ENCODE measurements around the gene TINCR.

The TINCR gene

DNA sequence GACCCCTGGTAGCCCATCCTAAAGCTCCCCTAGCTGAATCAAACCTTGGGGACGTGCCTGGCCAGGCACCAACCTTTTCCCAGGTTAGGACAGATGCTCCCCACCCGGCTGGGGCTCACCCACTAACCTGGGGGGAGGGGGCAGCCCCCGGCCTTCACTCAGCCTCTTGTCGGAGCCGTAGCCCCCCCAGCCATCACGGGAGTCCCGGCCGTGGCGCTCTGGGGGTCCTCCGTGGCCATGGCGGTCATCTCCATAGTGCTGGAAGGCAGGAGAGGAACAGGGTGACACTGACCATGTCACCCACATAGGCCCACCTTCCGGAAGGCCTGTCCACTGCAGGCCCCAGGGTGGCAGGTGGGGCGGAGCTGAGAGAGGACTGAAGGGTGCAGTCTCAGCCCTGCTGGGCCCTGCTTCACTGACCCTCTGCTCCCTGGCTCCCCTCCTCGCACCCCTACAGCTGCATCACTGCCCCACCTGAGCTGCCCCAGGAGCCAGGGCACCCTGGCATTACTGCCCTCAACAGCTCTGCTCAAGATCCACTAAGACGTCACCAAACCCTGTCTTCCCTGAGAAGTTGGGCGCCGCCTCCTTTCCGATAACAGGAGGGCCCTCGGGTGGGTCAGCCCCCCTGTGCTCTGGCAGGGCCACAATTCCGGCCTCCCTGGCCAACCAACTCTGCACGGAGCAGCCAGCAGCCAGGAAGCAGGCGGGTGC, 22.6 kb upstream of the TINCR start:
- DNase-seq (ENCODE audit: low read depth, low spot score), result no peak
- H3K27ac ChIP-seq, result no peak overlapping the region

GRCh38 chr19:5588906-5589676, 21.3 kb upstream of the TINCR start:
- no peak for DNase-seq (ENCODE audit: low read depth, low spot score)
- H3K27ac ChIP-seq, result no peak overlapping the region

DNA sequence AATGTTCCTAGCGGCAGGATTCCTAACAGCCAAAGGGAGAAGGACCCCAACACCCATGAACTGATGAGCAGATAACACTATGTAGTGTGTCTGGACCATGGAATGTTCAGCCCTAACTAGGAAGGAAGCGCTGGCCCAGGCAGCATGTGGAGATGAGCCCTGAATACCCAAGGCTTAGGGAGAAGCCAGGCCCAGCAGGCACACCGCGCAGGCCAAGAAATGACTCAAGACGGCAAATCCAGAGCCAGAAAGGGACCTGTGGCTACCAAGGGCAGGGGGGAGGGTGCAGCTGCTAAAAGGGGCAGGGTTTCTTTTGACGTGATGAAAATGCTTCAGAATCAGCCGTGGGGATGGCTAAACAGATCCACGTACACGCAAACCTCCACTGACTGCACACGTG, 20.7 kb upstream of the TINCR start:
- no peak overlapping the region for H3K27ac ChIP-seq

DNA sequence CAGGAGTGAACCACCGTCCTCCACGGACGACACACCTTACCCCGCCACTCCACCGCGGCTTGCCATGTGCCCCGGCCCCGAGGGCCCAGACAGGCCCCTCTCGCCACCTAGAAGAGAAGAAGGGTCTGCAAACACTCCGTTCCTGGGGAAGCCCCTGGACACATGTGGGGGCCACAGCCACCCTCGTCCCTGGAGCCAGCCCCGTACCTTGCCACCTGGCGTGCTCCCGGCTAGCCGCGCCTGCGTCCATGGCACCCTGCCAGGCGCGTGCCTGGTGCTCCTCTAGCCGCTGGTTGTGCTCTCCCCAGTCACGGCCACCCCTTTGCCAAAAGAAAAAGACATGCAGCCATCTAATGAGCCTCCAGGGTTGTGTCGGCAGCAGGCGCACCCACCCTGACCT, 19.9 kb upstream of the TINCR start:
- H3K27ac ChIP-seq, result no peak overlapping the region
- DNase-seq (ENCODE audit: low read depth, low spot score), result no peak

More for the DNA sequence above, 20.7 kb upstream of the TINCR start:
- DNase-seq (ENCODE audit: low read depth, low spot score), result no peak

GRCh38 chr19:5587071-5587455, 19.3 kb upstream of the TINCR start:
- no peak overlapping the region for H3K27ac ChIP-seq
- DNase-seq (ENCODE audit: low read depth, low spot score), result no peak

GRCh38 chr19:5586300-5587070, 18.7 kb upstream of the TINCR start:
- H3K27ac ChIP-seq, result no peak overlapping the region
- DNase-seq (ENCODE audit: low read depth, low spot score), result no peak

DNA sequence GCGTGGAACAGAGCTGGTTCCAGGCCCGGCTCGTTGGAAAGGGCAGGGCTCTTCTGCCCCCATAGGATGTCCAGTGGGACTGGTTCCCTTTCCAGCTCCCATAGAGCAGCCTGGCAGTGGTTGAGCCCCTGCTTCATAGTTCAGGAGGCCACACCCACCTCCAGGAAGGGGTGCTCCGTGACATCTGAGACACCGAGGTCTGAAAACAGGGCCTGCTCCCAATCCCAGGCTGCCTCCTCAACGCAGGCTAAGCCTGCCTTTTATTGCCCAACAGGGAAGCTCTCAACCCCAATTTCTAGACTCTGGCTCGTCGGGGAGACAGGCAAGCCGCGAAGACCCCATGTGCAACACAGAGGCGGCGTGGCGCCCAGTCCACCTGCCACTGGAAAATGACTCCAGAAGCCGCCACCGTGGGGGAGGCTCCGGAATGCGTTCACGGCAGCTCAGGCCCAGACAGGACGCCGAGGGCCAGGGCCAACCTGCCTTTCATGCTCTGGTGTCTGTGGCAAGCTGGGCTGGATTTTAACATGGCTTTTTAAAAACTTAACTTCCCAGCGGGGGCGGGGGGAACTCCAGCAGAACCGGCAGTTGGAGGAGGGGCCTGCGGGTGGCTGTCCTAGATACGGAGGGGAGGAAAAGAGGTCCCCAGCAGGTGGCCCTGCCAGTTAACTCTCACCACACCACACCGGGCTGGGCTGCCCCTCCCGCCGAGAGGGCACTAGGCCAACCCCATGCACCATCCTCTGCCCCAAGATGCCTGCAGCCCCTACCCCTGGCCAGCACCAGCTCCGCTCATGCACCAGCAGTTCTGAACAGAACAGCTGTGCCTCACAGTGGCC, 17.9 kb upstream of the TINCR start:
- no peak overlapping the region for H3K27ac ChIP-seq
- DNase-seq (ENCODE audit: low read depth, low spot score), result no peak

- no peak for DNase-seq (ENCODE audit: low read depth, low spot score)
Observed at GRCh38 chr19:5580161-5580571, 12.4 kb upstream of the TINCR start.

GRCh38 chr19:5579697-5580096, 11.9 kb upstream of the TINCR start:
- no peak overlapping the region for H3K27ac ChIP-seq

More at GRCh38 chr19:5580161-5580571, 12.4 kb upstream of the TINCR start:
- no peak overlapping the region for H3K27ac ChIP-seq

GRCh38 chr19:5579286-5579685, 11.5 kb upstream of the TINCR start:
- DNase-seq (ENCODE audit: low read depth, low spot score), result no peak
- H3K27ac ChIP-seq, result no peak overlapping the region

More at GRCh38 chr19:5579697-5580096, 11.9 kb upstream of the TINCR start:
- no peak for DNase-seq (ENCODE audit: low read depth, low spot score)

DNA sequence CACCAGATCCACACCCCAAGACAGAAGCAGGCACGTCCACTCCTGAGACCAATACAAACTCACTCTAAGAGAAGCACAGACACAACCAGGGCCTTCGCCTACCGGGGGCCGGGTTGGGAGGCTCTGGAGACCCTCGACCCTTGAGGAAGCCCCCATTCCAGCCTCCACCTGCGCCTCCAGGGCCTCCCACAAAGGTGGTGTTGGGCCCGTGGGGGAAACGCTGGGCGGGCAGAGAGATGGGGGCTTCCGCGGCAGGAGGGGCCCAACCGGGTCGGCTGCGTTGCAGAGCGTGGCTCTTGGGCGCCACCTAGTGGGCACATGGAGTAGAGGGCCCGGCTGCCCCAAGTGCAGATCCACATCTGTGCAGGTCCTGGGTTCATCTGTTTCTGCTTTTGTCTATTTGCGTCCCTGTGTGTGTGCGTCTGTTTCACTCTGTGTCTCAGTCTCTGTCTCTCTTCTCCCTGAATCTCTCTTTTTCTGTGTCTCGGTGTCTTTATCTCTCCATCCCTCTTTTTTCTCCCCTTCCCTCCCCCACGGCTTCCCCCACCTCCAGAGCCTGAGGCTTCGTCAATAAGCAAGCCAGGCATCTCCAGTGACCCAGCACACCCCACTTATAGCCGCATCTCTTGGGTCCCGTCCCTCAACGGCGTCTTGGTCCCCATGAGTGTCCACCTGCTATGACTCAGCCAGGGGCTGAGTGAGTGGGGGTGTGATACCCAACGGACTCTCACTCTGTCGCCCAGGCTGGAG, 10.5 kb upstream of the TINCR start:
- no peak for DNase-seq (ENCODE audit: low read depth, low spot score)
- H3K27ac ChIP-seq, result peak overlapping the region; percentile 70

DNA sequence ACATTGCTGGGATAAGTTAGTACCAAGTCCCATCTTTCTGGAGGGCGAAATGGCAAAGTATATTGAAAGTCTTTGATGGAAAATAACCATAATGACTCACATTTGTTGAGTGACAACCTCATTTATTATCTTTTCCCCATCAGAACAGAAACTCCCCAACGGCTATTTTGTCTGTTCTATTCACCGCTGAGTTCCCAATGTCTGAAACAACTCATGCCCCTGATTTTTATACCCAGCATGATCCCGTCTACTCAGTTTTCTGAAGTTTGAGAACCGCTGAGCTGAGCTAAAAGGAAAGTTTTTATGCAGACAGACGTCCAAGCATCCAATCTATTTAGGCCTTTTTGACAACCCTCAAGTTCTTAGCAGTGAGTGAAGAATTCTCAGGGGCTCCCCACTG, 7.8 kb upstream of the TINCR start:
- no peak overlapping the region for H3K27ac ChIP-seq

GRCh38 chr19:5572556-5573286, 5.0 kb upstream of the TINCR start:
- no peak for DNase-seq (ENCODE audit: low read depth, low spot score)
- no peak overlapping the region for H3K27ac ChIP-seq

More for the DNA sequence above, 7.8 kb upstream of the TINCR start:
- DNase-seq (ENCODE audit: low read depth, low spot score), result no peak

DNA sequence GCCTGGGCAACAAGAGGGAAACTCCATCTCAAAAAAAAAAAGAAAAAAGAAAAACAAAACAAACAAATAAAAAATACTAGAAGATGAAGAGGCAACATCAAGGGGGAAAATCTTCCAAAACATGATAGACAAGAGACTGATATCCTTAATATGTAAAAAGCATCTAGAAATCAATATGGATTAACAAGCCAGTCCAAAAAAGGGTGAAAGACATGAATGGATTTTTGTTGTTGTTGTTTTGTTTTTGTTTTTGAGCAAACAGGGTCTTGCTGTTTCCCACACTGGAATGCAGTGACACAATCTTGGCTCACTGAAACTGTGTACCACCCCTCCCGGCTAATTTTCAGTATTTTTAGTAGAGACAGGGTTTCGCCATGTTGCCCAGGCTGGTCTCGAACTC, 4.0 kb upstream of the TINCR start:
- H3K27ac ChIP-seq, result no peak overlapping the region
- no peak for DNase-seq (ENCODE audit: low read depth, low spot score)

DNA sequence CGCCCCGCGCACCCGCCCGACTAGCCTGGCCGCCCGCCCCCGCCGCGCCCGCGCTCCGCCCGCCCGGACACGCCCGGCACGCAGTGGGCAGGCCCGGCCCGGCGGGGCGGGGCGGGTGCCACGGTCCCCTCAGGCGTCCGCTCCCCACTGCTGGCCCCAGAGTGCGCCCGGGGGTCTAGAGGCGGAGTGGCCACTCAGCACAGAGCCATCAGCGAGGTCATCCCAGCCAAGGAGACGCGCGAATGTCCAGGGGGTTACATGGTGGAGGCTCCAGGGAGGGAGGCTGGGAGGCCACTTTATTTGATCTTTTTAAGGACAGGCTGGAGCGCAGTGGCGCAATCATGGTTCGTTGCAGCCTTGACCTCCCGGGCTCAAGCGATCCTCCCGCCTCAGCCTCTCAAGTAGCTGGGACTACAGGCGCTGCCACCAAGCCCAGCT, 236 bp upstream of the TINCR start:
- no peak overlapping the region for H3K27ac ChIP-seq
- no peak for DNase-seq (ENCODE audit: low read depth, low spot score)

DNA sequence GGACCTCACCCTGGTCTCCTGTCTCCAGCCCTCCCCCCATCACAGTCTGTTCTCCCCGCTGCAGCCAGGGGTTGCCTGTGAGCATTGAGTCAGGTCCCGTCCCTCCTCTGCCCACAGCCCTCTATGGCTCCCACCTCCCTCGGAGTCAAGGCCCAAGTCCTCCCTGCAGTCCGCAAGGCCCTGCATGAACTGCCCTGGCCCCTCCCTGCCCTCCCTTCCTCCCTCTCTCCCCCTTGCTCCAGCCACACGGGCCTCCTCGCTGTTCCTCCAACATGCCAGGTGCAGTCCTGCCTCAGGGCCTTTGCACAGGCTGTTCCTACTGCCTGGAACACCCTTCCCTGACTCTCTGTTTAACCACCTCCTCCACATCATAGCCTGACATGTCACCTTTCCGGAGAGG, 2.8 kb downstream of the TINCR start:
- DNase-seq (ENCODE audit: low read depth, low spot score), result no peak
- H3K27ac ChIP-seq, result no peak overlapping the region

DNA sequence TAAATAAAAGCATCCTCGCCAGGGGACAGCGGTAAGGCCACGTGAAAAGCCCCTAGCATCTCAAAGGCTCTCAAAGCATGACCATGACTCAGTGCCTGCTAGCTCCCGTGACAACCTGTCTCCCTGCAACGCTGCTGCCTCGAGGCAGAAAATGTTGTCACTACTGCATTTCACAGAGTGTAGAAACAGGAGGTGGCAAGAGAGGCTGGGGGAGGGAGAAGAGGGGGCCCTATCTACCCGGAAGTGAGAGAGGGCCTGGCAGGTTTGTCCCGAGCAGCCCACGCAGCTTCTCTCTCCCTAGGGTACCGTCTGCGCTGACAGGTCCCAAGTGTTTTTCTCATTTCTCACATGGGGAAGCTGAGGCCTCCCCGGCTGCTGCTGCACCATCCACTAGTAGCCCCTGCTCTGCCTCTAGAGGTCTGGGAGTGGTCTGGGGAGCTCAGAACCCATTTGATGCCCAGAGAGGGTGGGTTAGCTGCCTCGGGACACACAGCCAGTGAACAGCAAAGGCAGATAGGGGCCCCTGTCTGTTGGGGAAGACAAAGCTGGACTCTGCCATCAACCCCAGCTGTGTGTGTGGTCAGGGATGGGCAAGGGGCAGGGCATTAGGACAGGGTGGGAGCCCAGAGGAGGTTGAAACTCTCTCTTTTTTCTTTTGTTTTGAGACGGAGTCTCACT, 3.7 kb downstream of the TINCR start:
- H3K27ac ChIP-seq, result no peak overlapping the region
- peak; percentile 16 for DNase-seq (ENCODE audit: low read depth, low spot score)

DNA sequence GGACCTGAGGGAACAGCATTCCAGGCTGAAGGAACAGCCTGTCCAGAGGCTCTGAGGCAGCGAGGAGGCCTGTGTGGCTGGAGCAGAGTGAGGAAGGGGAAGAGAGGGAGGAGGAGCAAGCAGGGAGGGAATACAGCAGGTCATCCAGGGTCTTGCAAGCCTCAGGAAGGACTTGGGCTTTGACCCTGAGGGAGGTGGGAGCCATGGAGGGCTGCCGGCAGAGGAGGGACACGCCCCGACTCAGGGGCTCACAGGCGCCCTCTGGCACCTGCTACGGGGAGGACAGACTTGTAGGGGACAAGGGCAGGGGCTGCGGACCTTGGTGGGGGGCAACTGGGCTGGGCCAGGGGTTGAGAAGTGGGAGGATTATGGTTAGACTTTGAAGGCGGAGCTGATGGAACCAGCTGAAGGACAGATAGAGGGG, 4.7 kb downstream of the TINCR start:
- DNase-seq (ENCODE audit: low read depth, low spot score), result no peak
- H3K27ac ChIP-seq, result no peak overlapping the region

Measured in epithelial cell of prostate (primary cell).